Erythroblast (primary cell): ENCODE measurements around the gene TFIP11.
A peak's percentile ranks its signal among the peaks of the same experiment; 100 is the strongest.

ENCODE experiments used
- DNase-seq, 2 experiments: peaks; one replicate each; lab custom pipeline; 2025; lab: John Stamatoyannopoulos, UW
- GATA1 ChIP-seq: IDR thresholded peaks from 2 replicates; pipeline ENCODE4 v1.6.1; 2011; ENCODE audit warnings: low read depth, mild to moderate bottlenecking, control low read depth, low read length, moderate library complexity
- POLR2A ChIP-seq: IDR thresholded peaks from 2 replicates; pipeline ENCODE4 v1.6.1; 2011; ENCODE audit warnings: mild to moderate bottlenecking, low read length

TFIP11 gene

DNA sequence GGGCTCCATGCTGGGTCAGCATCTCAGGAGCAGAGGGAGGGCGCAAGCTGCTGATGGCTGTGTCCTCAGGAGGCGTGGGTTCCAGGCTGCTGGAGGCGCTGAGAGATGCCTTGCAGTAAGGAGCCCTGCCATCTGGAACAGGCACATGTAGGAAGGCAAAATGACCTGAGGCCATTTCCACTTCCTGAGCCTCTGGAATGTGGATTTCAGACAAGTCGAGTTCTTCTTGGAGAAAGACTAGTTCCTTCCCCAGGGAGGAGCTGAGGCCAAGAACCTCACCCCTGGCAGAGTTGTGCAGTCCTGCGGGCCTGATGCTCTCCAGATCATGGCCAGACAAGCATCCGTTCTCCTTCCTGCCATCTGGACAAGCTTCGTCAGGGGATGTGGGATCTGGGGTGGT lies 48.0 kb downstream of the TFIP11 start:
- DNase-seq: no peak
- no peak for TF ChIP-seq GATA1

DNA sequence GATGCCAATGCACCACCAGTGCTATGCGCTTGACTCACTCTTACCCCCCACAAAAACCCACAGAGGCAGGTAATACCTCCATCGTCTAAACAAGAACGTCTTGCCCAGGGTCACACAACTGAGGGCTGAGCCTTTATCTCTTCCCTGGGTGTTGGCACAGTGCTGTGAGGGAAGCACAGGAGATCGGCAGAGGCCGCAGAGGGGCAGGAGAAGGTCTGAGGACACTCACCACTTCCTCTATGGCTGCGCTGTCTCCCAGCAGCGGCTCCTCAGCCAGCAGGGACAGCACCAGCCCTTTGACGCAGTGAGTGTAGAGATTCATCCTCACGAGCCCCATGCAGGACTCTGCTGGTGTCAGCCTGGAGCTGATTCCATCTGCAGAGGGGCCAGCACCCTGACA lies 48.6 kb downstream of the TFIP11 start:
- DNase-seq: no peak
- no peak for TF ChIP-seq POLR2A

DNA sequence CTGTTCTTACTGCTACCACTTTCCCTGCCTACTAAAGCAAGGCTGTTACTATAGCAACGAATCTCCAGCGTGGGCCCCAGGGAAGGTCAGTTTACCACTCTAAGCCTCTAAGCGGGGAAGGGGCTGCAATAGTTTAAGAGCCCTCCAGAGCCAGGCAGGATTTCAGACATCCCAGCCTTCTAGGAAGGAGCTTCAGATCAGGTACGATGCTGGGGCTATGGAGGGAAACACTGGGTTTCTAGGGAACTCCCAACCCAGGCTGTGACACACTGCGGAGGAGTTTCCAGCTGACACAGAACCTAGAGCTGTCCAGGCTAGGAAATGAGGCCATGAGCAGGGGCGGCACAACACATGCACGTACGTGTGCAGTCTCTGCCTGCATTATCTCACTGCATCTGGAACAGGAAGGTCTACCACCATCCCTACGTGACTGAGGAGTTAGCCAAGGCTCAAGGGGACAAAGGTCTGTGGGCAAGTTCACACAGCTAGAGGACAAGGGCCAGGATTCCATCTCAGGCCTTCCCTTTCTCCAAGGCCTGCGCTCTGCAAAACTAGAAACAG lies 49.1 kb downstream of the TFIP11 start:
- no peak for TF ChIP-seq GATA1
- no peak for DNase-seq

DNA sequence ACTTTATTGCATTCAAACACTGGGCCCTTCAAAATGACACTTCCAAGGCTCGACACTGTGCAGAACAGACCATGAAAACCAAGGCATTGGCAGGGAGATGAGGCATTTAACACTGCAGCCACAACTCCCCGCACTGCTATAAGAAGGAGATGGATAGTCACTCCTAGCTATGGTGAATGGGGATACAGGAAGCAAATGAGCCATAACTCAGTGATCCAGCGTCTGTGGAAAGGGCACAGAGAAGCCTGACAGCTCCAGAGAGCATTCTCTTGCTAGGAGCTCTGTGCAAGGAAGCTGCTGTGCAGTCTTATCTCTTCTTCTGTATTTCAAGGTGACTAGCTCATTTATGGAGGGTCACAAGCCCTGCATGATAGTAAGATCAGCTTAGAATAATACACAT lies 49.6 kb downstream of the TFIP11 start:
- TF ChIP-seq GATA1: no peak
- no peak for TF ChIP-seq POLR2A
- DNase-seq: no peak

DNA sequence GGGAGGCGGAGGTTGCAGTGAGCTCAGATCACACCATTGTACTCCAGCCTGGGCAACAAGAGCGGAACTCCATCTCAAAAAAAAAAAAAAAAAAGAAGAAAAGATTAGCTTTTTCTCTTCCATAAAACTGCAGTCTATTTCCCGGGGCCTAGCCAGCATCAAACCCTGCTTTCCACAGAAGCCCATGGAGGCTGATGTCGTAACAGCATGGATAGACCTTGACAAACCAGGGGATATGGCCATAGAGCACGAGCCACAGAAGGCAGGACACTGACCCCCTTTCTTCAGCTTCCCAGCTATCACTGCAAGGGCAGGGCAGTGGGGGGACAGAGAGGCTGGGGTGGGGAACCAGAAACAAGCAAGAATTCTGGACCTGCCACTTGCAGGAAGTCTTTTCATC lies 50.2 kb downstream of the TFIP11 start:
- no peak for DNase-seq

DNA sequence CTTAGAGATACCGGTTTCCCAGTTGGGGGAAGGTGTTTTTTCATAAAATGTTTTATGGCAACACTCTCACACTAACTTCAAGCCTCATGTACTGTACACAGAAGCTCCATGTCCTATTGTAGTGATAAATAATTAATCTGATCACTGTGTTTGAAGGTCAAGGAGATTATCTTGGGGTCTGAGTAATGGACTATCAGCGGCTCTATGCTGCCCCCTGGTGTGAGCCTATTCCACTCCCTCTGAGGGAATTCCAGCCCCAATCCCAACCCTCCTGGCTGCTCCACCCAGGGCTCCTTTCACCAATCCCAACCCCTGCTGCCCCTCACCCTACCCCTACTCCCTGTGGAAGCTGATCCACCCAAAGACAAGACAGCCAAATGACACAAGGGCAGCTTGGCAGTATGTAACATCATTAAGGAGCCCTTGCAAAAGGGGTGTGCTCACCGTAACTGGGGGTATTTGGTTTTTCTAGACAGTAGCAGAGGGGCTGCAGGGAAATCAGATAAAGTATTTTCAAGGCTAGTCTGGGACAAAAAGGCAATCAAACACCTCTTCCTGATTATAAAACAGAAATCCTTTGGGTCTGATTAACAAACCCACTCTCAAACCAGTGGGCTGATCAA lies 51.0 kb downstream of the TFIP11 start:
- DNase-seq: peak; percentile 51 to 62
- TF ChIP-seq POLR2A (no peak), GATA1 (no peak)

More for the DNA sequence above, 50.2 kb downstream of the TFIP11 start:
- TF ChIP-seq GATA1 (no peak), POLR2A (no peak)

GRCh38 chr22:26460202-26460601 lies 52.1 kb downstream of the TFIP11 start:
- TF ChIP-seq POLR2A: no peak
- TF ChIP-seq GATA1: no peak
- DNase-seq: no peak

- DNase-seq: no peak
- no peak for TF ChIP-seq POLR2A
Observed at GRCh38 chr22:26457661-26458272, 54.5 kb downstream of the TFIP11 start.

DNA sequence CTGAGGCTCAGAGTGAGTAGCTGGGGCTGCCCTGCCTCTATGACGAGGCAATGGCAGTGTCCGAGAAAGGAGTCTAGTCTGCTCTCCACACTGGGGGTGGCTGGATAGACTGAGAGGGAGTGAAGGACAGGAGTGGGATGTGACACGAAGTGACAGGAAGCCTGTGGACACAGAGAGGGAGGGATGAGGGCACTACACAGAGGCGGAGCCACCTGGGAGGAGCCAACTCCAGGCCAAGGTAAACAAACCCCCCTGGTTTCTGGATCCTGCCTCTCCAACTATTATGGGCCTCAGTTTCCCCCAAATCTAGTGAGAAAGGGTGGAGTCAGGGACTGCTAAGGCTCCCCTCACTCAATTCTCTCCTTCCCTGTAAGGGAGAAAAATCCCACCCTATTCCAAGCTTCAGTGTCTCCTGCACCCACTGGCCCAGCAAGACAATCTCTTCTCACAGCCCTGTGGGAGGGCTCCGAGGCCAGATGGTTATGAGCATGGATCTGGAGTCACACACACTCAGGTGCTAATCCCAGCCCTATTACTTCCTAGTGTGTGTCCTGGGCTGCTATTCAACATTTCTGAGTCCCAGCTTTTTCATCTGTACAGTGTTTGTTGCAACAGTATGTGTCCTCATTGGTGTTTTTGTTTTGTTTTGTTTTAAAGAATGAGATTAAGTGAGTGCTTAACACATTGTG lies 58.3 kb downstream of the TFIP11 start:
- TF ChIP-seq GATA1: no peak
- no peak for TF ChIP-seq POLR2A
- no peak for DNase-seq

GRCh38 chr22:26453216-26453615 lies 59.1 kb downstream of the TFIP11 start:
- TF ChIP-seq POLR2A (no peak), GATA1 (no peak)
- DNase-seq: no peak

- TF ChIP-seq POLR2A (no peak), GATA1 (no peak)
- no peak for DNase-seq
Observed at GRCh38 chr22:26452236-26453016, 59.8 kb downstream of the TFIP11 start.

- no peak for DNase-seq
- TF ChIP-seq POLR2A (no peak), GATA1 (no peak)
Observed at GRCh38 chr22:26450453-26451185, 61.7 kb downstream of the TFIP11 start.

GRCh38 chr22:26448941-26449340 lies 63.3 kb downstream of the TFIP11 start:
- DNase-seq: no peak
- TF ChIP-seq POLR2A: no peak
- no peak for TF ChIP-seq GATA1

DNA sequence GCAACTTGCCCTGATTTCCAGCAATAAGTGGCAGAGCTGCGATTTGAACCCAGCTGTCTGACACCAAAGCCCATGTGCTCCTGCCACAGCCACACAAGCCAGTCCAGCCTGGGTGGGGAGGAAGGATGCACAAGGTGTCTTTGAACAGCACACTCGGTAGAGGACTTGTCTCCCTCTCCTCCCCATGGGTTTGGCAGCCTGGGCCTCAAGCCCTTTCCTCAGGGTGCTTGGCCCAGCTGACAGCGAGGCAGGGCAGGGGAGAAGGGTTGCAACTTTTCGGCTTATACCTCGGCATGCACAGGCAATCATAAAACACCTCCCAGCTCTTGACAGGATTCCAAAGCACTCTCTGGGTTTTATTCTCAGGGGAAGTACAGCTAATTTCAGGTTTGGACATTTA lies 63.9 kb downstream of the TFIP11 start:
- TF ChIP-seq POLR2A (no peak), GATA1 (no peak)
- no peak for DNase-seq
